Superior temporal gyrus (tissue), 1 donor: ENCODE data around the gene NTRK3.

Source experiments
- DNase-seq: peaks from one replicate; pipeline ENCODE4 v3.0.0-alpha.2; 2016; ENCODE audit errors: extremely low spot score

Gene NTRK3

GRCh38 chr15:88029696-88030095 lies 226.8 kb downstream of the NTRK3 start:
- no peak for DNase-seq

- no peak for DNase-seq
Observed at GRCh38 chr15:88028024-88028423, 228.5 kb downstream of the NTRK3 start.

DNA sequence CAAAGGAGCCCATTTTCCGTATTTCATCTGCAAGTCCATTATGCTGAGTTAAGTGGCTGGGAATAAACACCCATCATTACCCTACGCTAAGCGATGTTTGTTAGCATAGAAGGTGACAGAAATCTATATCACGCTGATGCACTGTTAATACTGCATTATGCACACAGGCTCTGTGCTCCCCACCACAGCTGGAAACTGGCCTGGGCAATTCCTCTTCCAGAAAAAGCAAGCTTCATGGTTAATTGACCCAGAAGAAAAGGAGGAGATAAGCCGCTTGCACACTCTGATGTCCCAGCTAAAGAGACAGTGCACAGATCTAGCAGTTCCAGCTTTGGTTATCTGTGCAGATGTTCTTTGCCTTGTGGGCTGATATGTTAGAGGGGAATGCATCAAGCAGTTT lies 232.6 kb downstream of the NTRK3 start:
- DNase-seq: no peak

GRCh38 chr15:88022716-88023115 lies 233.8 kb downstream of the NTRK3 start:
- DNase-seq: no peak

DNA sequence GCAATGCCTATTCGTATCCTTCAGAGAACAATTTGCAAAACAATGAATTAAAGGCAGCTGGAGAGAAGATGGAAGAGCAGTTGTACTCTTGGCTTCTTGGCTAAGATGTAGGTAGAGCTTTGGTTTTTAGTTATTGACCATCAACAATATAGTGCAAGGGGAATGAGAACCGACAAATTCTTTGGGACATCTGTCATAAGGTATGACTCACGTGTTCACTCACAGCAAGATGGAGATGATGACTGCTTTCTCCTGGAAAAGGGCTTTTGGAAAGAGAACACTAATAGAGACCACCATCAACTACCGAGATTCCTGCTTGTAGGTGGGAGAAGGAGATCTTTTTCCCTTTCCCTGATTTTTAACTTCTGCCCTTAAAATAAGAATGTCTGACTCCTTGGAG lies 234.9 kb downstream of the NTRK3 start:
- DNase-seq: no peak

GRCh38 chr15:88020806-88021205 lies 235.7 kb downstream of the NTRK3 start:
- no peak for DNase-seq

- no peak for DNase-seq
Observed at GRCh38 chr15:88019656-88020055, 236.9 kb downstream of the NTRK3 start.

- no peak for DNase-seq
Observed at GRCh38 chr15:88018869-88019641, 237.5 kb downstream of the NTRK3 start.

- no peak for DNase-seq
Observed at GRCh38 chr15:88017753-88018152, 238.8 kb downstream of the NTRK3 start.

DNA sequence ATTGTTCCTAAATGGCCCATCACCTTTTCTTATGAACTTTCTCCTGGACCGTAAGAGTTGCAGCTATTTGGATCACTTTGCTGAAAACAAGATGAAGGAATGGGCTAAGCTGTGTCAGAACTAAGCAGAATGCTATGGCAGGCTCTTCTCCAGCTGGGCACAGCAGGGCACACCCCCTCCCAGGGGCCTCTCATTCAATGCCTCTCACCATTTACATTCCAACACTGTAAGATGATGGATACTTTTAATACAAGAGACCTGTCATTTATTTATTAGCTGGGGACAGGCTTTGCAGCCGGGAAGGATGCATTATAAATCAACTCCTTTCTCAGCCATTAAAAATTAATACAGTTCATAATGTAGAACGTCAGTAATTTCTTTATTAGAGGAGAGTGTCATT lies 240.1 kb downstream of the NTRK3 start:
- DNase-seq: no peak

DNA sequence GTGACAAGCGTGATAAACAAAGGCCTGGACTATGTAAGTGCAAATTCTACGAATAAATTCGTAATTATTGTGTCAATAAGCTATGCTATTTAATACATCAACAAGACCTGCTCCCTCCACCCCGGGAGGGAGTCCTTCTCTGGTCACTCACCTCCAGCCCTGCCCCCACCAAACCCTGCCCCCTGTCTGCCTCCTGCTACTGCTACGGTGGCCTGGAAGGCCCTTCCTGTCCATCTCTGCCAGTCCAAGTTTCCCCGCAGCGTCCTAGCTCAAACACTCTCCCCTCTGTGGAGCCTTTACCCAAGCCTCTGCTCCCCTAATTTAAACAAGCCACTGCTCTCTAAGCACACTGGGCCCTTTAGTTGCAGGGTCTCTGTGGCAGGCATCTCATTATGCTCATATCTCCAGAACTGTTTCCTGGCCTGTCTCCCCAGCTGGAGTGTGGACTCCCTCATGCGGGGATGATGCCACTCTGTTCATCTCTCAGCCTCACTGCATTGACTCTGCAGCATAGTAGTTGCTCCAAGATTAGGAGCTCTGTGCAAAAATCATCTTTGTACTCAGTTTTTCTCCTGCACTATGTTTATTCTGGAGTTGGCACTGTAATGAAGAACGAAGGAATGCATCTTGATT lies 241.2 kb downstream of the NTRK3 start:
- DNase-seq: peak; percentile 52

- DNase-seq: no peak
Observed at GRCh38 chr15:88014454-88015160, 241.9 kb downstream of the NTRK3 start.

DNA sequence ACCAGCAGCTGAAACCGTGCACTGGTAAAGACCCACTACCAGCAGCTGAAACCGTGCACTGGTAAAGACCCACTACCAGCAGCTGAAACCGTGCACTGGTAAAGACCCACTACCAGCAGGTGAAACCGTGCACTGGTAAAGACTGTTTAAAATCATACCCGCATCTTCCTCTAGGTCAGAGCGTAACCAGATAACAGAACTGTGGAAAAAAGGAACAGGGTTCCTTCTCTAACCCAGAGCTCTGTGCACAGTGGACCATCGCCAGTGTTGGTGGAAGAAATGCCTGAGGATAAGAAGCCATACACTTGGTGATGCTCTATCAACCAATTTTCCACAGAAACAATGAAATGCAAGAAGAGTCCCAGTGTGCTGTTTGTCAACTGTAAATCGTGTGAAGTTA lies 243.4 kb downstream of the NTRK3 start:
- DNase-seq: no peak

DNA sequence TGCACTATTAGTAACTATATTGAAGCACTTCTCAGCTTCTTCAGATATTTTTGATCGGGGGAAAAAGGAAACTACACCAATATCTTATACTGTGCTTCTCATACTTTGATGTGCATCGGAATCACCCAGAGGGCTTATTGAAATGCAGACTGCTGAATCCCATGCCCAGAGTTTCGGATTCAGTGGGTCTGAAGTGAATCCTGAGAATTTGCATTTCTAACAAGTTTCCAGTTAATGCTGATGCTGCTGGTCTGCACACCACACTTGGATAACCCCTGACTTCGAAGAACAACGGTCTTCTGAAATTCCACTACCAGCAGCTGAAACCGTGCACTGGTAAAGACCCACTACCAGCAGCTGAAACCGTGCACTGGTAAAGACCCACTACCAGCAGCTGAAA lies 243.9 kb downstream of the NTRK3 start:
- no peak for DNase-seq

GRCh38 chr15:88012233-88012632 lies 244.3 kb downstream of the NTRK3 start:
- DNase-seq: no peak

GRCh38 chr15:88011533-88011932 lies 245.0 kb downstream of the NTRK3 start:
- DNase-seq: no peak

- DNase-seq: peak; percentile 17
Observed at GRCh38 chr15:88006146-88006545, 250.4 kb downstream of the NTRK3 start.

DNA sequence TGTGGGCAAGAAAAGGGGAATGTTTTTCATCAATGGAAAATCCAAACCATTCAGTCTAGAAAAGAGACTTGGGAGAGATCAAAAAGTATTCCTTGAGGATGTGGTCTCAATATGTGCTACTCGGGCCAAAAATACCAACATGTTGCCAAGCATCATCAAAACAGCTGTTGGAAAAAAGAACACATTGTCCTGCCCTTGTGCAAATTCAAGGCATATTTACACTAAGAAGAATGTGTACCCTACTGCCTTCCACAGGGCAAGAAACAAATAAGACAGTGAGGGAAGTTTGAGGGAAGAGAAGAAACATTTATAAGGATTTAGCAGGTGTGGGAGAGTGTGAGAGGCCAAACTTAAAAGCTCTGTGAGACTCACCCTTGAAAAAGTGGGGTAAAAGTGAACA lies 252.1 kb downstream of the NTRK3 start:
- DNase-seq: no peak

GRCh38 chr15:88003541-88004327 lies 252.8 kb downstream of the NTRK3 start:
- peak; percentile 34 for DNase-seq

DNA sequence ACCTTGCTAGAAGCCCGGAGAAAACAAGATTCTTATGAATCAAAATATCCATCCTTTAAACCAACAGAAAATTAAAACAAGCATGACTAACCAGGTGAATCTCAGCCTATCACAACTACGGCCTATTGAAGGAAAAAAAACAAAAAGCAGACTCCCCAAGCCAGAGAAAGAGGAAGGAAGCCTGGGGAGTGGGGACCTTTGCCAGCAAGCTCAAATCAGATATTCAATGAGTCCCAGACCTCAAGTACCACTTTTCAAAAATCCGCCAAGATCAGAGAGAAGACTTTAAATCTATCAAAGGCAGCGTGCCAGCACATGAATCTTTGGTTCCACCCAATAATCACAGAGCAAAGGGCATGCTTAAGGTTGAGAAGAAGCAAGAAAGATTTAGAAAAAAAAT lies 253.8 kb downstream of the NTRK3 start:
- DNase-seq: no peak

GRCh38 chr15:87998630-87999029 lies 257.9 kb downstream of the NTRK3 start:
- DNase-seq: no peak

- no peak for DNase-seq
Observed at GRCh38 chr15:87986776-87987175, 269.8 kb downstream of the NTRK3 start.
